ENCODE measurements around the gene MFGE8.

Gene MFGE8

GRCh38 chr15:88863412-88863811 lies 49.8 kb downstream of the MFGE8 start:
- DNase-seq (ENCODE audit: low read depth in 2 of 2), result no peak
- H3K4me3 ChIP-seq (replicated peaks in 1 of 2; ENCODE audit: low read depth in 2 of 2, low read length in 2 of 2), result no peak overlapping the region
- no peak for TF ChIP-seq CTCF (IDR thresholded peaks at IDR 0.05; ENCODE audit: low read depth, low read length)

GRCh38 chr15:88860212-88860611 lies 53.0 kb downstream of the MFGE8 start:
- H3K4me3 ChIP-seq (replicated peaks in 1 of 2; ENCODE audit: low read depth in 2 of 2, low read length in 2 of 2), result no peak overlapping the region
- TF ChIP-seq CTCF (IDR thresholded peaks at IDR 0.05; ENCODE audit: low read depth, low read length), result no peak
- no peak for DNase-seq (ENCODE audit: low read depth in 2 of 2)

DNA sequence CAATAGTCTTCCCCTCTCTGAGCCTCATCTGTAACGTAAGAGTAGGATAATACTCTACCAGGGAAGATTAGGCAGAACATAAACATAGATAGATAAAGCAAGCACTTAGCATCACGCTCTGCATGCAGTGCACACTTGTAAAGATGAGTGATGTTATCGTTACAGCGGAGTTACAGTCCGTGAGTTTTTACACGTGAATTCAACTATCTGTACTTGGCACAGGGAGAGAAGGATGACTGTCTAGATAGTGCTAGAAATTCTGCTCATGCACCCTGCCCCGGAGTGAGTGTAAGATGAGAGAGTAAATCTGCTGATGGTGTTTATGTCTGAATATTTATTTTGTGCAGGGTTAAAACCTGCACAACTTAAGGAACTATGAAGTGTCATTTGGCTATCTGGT lies 53.6 kb downstream of the MFGE8 start:
- no peak for DNase-seq (ENCODE audit: low read depth in 2 of 2)
- TF ChIP-seq CTCF (IDR thresholded peaks at IDR 0.05; ENCODE audit: low read depth, low read length), result no peak
- H3K4me3 ChIP-seq (replicated peaks in 1 of 2; ENCODE audit: low read depth in 2 of 2, low read length in 2 of 2), result no peak overlapping the region

DNA sequence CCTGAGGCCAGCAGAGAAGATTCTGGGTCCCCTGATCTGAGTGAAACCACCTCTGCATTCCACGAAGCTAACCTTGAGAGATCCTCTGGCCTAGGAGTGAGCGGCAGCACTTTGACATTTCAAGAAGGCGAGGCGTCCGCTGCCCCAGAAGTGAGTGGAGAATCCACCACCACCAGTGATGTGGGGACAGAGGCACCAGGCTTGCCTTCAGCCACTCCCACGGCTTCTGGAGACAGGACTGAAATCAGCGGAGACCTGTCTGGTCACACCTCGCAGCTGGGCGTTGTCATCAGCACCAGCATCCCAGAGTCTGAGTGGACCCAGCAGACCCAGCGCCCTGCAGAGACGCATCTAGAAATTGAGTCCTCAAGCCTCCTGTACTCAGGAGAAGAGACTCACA lies 54.2 kb downstream of the MFGE8 start:
- TF ChIP-seq CTCF (IDR thresholded peaks at IDR 0.05; ENCODE audit: low read depth, low read length), result no peak
- DNase-seq (ENCODE audit: low read depth in 2 of 2), result no peak
- no peak overlapping the region for H3K4me3 ChIP-seq (replicated peaks in 1 of 2; ENCODE audit: low read depth in 2 of 2, low read length in 2 of 2)

DNA sequence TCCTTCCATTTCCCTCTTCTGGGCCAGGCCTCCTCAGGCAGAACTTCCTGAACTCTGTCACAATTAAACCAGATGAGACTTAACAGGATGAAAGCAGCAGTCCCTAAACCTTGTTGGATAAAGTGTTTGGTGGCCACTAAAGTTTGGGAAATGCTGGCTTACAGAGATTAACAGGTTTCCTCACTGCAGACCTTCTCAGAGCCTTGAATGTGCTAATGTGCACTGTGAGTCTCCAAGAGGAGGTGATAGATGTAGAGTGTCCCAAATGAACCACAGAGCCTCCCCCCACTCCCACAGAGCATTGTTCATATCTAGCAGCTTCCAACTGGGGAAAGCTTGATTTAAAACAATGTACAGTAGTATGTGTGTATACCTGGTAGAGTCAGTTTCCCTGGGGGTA lies 60.7 kb downstream of the MFGE8 start:
- no peak for TF ChIP-seq CTCF (IDR thresholded peaks at IDR 0.05; ENCODE audit: low read depth, low read length)
- DNase-seq (ENCODE audit: low read depth in 2 of 2), result no peak
- no peak overlapping the region for H3K4me3 ChIP-seq (replicated peaks in 1 of 2; ENCODE audit: low read depth in 2 of 2, low read length in 2 of 2)

DNA sequence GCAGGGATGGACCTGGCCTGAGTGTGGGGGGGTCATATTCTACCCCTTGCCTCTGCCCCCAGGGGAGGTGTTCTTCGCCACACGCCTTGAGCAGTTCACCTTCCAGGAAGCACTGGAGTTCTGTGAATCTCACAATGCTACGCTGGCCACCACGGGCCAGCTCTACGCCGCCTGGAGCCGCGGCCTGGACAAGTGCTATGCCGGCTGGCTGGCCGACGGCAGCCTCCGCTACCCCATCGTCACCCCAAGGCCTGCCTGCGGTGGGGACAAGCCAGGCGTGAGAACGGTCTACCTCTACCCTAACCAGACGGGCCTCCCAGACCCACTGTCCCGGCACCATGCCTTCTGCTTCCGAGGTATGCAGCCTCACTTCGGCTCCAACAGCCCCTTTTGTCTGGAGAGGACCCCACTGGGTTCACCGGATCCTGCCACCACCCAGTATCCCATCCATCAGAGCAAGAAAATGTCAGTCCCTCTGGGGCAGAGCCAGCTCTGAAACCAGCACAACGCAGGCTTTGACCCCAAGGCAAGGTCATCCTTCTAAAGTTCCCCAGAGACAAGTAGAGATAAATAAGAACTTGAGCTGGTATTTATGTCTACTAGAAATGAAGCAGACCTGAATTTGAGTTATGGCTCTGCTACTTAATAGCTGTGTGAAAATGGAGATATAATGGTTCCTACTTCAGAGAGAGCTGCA lies 63.7 kb downstream of the MFGE8 start:
- TF ChIP-seq CTCF (IDR thresholded peaks at IDR 0.05; ENCODE audit: low read depth, low read length), result no peak
- no peak for DNase-seq (ENCODE audit: low read depth in 2 of 2)

More for the DNA sequence above, 63.7 kb downstream of the MFGE8 start:
- H3K4me3 ChIP-seq (replicated peaks in 1 of 2; ENCODE audit: low read depth in 2 of 2, low read length in 2 of 2), result no peak overlapping the region

Measured in cardiac fibroblast (primary cell).